OCI-LY7 (cell line): ENCODE data around the gene ANKMY1. TPM values are rescaled to one million over a fixed set of nuclear protein-coding genes. Genes with fewer than 3 reads are reported as not detected.
"Not testable (repeated sequence)": the region's sequence is repeated elsewhere in the genome, so short reads cannot be mapped to it uniquely, and the experiment has no call there.

Experiments used
- BruUV-seq: library from RNA; stranded (reverse); fragments of 400-500 nt; replicated peaks from 2 replicates; lab custom pipeline; 2021; lab: Mats Ljungman, UMichigan
- CTCF ChIA-PET: fragments of 300-600 bp; sonication (Branson Sonifier 250); formaldehyde crosslinking; loops from one replicate; lab custom pipeline; 2022; ENCODE audit warnings: antibody characterized with exemption; ENCODE audit not compliant: unreplicated experiment; lab: Charles Lee
- POLR2A ChIA-PET: fragments of 300-600 bp; sonication (Branson Sonifier 250); formaldehyde crosslinking; loops from one replicate; lab custom pipeline; 2022; ENCODE audit warnings: antibody characterized with exemption; lab: Charles Lee
- DNase-seq: peaks from one replicate; pipeline ENCODE4 v3.0.0-alpha.2; 2015; ENCODE audit warnings: low spot score
- H2AFZ ChIP-seq: fragments of 200-600 bp; sonication (generic), shearing (Covaris generic); 2 replicates; pipeline ENCODE4 v1.6.1; 2014; ENCODE audit warnings: mild to moderate bottlenecking, antibody characterized with exemption, low read length, moderate library complexity
- H3K27ac ChIP-seq: fragments of 200-600 bp; sonication (generic); 2 replicates; pipeline ENCODE4 v1.5.1; 2014; ENCODE audit warnings: mixed run types, low read depth, mild to moderate bottlenecking, moderate library complexity, low read length, inconsistent platforms; ENCODE audit not compliant: poor library complexity, severe bottlenecking
- H3K36me3 ChIP-seq: fragments of 200-600 bp; sonication (generic); 2 replicates; pipeline ENCODE4 v1.6.1; 2014; ENCODE audit warnings: mild to moderate bottlenecking, antibody characterized with exemption, low read length, moderate library complexity, mixed read lengths; ENCODE audit not compliant: insufficient read depth
- H3K4me1 ChIP-seq: fragments of 200-600 bp; sonication (generic); 2 replicates; pipeline ENCODE4 v1.5.1; 2014; ENCODE audit warnings: mild to moderate bottlenecking, low read length; ENCODE audit not compliant: insufficient read depth, poor library complexity, severe bottlenecking
- H3K4me2 ChIP-seq: fragments of 200-600 bp; sonication (generic); 2 replicates; pipeline ENCODE4 v1.6.1; 2014; ENCODE audit warnings: mild to moderate bottlenecking, low read length
- H3K4me3 ChIP-seq: fragments of 200-600 bp; sonication (generic); 2 replicates; pipeline ENCODE4 v1.5.1; 2014; ENCODE audit warnings: mild to moderate bottlenecking, low read depth, low read length; ENCODE audit not compliant: poor library complexity, severe bottlenecking
- H3K79me2 ChIP-seq: fragments of 200-600 bp; sonication (generic); 2 replicates; pipeline ENCODE4 v1.6.1; 2016; ENCODE audit warnings: low read depth, mild to moderate bottlenecking, low read length, moderate library complexity, mixed read lengths; ENCODE audit not compliant: insufficient read depth
- H3K9me2 ChIP-seq: fragments of 200-600 bp; sonication (generic); 2 replicates; pipeline ENCODE4 v1.6.1; 2016; ENCODE audit warnings: mild to moderate bottlenecking, low read length, mixed read lengths; ENCODE audit not compliant: insufficient read depth
- H3K9me3 ChIP-seq: fragments of 200-600 bp; sonication (generic); 2 replicates; pipeline ENCODE4 v1.6.1; 2014; ENCODE audit warnings: mild to moderate bottlenecking, mixed run types, low read length, mixed read lengths
- H4K20me1 ChIP-seq: fragments of 200-600 bp; sonication (generic); 2 replicates; pipeline ENCODE4 v1.6.1; 2014; ENCODE audit warnings: mild to moderate bottlenecking, antibody characterized with exemption, low read length, moderate library complexity, mixed read lengths; ENCODE audit not compliant: insufficient read depth
- CTCF ChIP-seq: fragments of 200-600 bp; sonication (generic); conservative IDR thresholded peaks from 2 replicates; pipeline ENCODE4 v1.5.1; 2014; ENCODE audit warnings: mild to moderate bottlenecking, antibody characterized with exemption, low read length, moderate library complexity, mixed read lengths
- EZH2phosphoT487 ChIP-seq: fragments of 200-600 bp; sonication (generic); IDR thresholded peaks from 2 replicates; pipeline ENCODE4 v1.6.1; 2018; ENCODE audit warnings: low read depth, borderline replicate concordance, mild to moderate bottlenecking, mixed run types, antibody characterized with exemption, low read length, moderate library complexity, mixed read lengths
- intact Hi-C: fragments of 100-400 bp; cut with micrococcal nuclease; formaldehyde crosslinking; loops from one replicate; pipeline ENCODE4 v1.10.0; 2022; ENCODE audit not compliant: unreplicated experiment
- total RNA-seq, 2 experiments: library from RNA; depleted of rRNA in 1 of 2; stranded (reverse); fragments of >200 nt in 1 of 2; shearing (Covaris generic) in 1 of 2; gene quantifications; 2 replicates each; pipeline ENCODE4 v1.2.3, GENCODE V29; 2014 to 2022

ANKMY1 gene
- total RNA-seq, 2 experiments from 2014 or later: 30.6 to 65.9 TPM

- no peaks in the 10 kb centered on the region for H3K4me1 ChIP-seq
- H3K36me3 ChIP-seq: peaks cover 60% of the 10 kb centered on the region
- H3K9me2 ChIP-seq: no peaks in the 10 kb centered on the region
- H3K9me3 ChIP-seq: no peaks in the 10 kb centered on the region
- no peak for DNase-seq
- no peaks in the 10 kb centered on the region for H3K79me2 ChIP-seq
- H2AFZ ChIP-seq: no peak overlapping the region
- TF ChIP-seq EZH2phosphoT487: no peak
- no peak for TF ChIP-seq CTCF
- no peak overlapping the region for H3K27ac ChIP-seq
- no peaks in the 10 kb centered on the region for H4K20me1 ChIP-seq
- H3K4me3 ChIP-seq: no peak overlapping the region
- CTCF ChIA-PET: no interaction called here
- intact Hi-C loops: no loop called here
- H3K4me2 ChIP-seq: no peak overlapping the region
- POLR2A ChIA-PET: no interaction called here
- no TSS peak for BruUV-seq
Measured at GRCh38 chr2:240498958-240499260, 58.9 kb downstream of the ANKMY1 start.

GRCh38 chr2:240498171-240498957, 59.4 kb downstream of the ANKMY1 start:
- Histone ChIP-seq H3K4me2 (no peak overlapping the region), H4K20me1 (no peaks in the 10 kb centered on the region), H2AFZ (no peak overlapping the region), H3K9me3 (0 out of 2 replicates have a peak, but pooled peaks cover 4% of the 10 kb centered on the region), H3K79me2 (no peaks in the 10 kb centered on the region), H3K36me3 (peaks cover 65% of the 10 kb centered on the region), H3K9me2 (no peaks in the 10 kb centered on the region), H3K4me1 (no peaks in the 10 kb centered on the region), H3K4me3 (no peak overlapping the region), H3K27ac (no peak overlapping the region)
- ChIA-PET POLR2A (no interaction called here), CTCF (no interaction called here)
- TF ChIP-seq CTCF (no peak), EZH2phosphoT487 (no peak)
- BruUV-seq: no TSS peak
- DNase-seq: no peak
- intact Hi-C loops: no loop called here

- H2AFZ ChIP-seq, H4K20me1 ChIP-seq, H3K4me2 ChIP-seq, CTCF ChIA-PET, H3K27ac ChIP-seq, BruUV-seq, H3K9me2 ChIP-seq, intact Hi-C loops, H3K79me2 ChIP-seq, DNase-seq, H3K4me3 ChIP-seq, H3K4me1 ChIP-seq: not testable (repeated sequence)
- peak; percentile 54 for TF ChIP-seq CTCF
- POLR2A ChIA-PET: interaction anchor here (0.7 kb wide), 1 partner anchor 88 kb away, joined by 4 read pairs; no protein-coding TSS in a partner anchor
- H3K9me3 ChIP-seq: peaks cover 11% of the 10 kb centered on the region; the same call in 1 of the 2 replicates
- peaks cover 66% of the 10 kb centered on the region for H3K36me3 ChIP-seq
Measured at GRCh38 chr2:240497082-240497481, 60.7 kb downstream of the ANKMY1 start.
